Activated CD8-positive, alpha-beta memory T cell treated with anti-CD3 and anti-CD28 coated beads, Interleukin-2, amount 50 U/mL, for 48 hours (primary cell): ENCODE results near the gene FAM89B.
A peak's percentile ranks its signal among the peaks of the same experiment; 100 is the strongest.
"Not testable (repeated sequence)": the region's sequence is repeated elsewhere in the genome, so short reads cannot be mapped to it uniquely, and the experiment has no call there.

Experiments used
- DNase-seq: peaks from one replicate; pipeline ENCODE4 v3.0.0-alpha.2; 2020

Gene FAM89B

DNA sequence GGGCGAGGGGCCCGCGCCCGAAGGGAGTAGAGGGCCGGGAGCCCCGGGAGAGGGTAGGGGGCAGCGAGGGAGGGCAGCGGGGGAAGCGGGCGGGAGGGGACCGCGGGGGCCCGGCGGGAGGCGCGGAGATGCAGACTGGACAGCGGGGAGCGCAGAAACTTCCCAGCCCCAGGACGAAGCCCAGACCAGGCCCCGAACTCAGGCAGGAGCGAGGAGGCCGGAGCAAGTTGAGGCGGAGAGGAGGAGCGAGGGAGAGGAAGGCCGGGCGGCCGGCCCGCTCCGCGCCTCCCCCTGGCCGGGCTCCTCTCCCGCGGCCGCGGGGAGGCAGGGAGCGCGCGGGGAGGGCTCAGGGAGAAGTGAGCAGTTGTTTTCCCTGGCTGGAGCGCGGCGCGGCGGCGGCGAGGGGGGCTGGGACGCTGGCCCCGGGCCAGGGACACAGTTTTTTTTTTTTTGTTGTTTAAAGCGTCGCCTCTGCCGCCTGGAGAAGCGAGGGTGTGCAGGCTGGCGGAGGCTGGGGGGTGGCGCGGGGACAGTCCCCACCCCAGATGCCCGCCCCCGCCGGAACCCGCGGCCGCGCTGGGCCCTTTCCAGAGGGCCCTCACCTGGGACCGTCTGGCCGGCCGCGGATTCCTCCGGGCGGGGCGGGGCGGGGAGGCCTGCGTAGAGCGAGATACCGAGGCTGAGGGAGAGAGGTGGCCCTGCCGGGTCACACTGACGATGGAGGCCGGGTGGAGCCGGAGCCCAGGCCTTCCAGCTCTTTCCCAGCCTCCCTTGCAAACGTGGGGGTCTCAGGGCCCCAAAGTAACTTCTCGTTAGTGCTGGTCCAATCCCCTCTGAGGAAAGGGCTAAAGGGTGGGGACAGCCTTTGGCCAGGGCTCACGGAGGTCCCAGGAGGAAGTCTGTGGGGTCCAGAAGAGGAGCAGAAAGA, 14.1 kb upstream of the FAM89B start, which contains the start of gene LTBP3:
Gene LTBP3 (minus strand): TSS at position 358 of the 928 bp plus-strand sequence. CDS start 400 bp downstream, outside the sequence.
- no peak for DNase-seq

DNA sequence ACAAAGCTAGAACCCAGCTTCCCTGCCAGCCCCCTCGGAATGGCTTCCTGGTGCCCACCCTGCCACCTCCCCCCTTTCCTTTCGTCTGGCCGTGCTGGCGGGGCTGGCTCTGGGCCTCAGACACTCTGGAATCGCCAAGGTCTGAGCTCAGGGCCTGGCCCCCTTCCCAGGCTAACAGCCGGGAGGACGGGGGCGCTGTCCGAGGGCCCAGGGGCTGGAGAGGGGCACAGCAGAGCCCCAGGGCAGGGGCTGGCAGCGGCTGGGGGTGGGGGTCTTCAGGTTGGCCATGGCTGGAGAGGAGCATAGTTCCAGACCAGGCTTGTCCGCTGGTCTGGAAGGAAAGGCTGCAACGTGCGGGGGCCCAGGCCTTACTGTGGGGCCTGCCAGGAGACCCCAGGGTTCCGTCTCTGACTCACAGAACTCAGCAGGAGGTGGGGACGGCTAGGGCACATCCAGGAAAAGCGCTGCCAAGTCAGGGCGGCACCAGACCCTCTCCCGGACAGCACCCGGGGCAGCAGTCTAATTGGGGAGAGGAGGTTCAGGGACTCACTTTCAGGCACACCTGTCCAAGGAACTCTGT, 13.3 kb upstream of the FAM89B start:
- no peak for DNase-seq

DNA sequence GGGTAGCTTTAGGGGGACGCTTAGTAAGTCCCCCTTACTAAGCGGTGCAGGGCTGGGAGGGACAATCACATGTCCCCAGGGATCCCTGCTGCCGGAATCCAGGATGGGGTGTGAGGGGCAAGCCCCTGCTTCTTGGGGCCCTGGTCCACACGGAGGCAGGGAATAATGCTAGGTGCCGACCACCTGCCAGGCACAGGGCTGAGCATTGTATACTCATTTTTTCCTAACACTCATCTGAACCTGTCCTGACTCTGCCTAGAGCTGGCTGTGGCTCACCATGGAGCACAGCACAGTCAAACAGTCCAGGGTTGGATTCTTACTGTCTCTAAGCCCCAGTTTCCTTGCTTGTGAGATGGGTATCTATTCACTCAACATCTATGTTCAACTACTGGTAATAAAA, 12.8 kb upstream of the FAM89B start:
- DNase-seq = no peak

DNA sequence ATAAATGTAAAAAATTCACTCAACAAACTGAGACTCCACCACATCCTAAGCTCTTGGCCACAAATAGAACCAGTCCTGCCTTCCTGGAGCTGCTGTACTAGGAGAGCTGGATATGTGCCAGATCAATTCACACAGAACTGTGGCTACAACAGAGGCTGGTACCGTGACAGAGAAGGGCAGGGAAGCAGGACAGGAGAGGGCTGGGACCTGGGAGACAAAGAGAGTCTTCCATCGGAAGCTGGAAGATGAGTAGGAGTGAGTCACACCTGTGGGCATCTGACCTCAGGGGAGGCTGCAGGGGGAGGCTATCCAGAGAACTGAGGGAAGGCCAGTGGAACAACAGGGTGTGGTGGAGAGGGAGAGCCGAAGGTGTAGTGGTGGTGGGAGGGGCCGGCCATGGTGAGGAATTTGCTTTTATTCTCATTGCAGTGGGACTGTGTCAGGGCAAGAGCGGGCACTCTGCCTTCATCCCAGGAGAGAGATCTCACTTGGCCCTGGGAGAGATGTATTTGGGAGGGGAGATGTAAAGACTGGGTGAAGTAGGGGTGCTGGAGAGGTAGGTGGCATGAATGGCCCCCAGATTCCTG, 12.3 kb upstream of the FAM89B start:
- DNase-seq = no peak

DNA sequence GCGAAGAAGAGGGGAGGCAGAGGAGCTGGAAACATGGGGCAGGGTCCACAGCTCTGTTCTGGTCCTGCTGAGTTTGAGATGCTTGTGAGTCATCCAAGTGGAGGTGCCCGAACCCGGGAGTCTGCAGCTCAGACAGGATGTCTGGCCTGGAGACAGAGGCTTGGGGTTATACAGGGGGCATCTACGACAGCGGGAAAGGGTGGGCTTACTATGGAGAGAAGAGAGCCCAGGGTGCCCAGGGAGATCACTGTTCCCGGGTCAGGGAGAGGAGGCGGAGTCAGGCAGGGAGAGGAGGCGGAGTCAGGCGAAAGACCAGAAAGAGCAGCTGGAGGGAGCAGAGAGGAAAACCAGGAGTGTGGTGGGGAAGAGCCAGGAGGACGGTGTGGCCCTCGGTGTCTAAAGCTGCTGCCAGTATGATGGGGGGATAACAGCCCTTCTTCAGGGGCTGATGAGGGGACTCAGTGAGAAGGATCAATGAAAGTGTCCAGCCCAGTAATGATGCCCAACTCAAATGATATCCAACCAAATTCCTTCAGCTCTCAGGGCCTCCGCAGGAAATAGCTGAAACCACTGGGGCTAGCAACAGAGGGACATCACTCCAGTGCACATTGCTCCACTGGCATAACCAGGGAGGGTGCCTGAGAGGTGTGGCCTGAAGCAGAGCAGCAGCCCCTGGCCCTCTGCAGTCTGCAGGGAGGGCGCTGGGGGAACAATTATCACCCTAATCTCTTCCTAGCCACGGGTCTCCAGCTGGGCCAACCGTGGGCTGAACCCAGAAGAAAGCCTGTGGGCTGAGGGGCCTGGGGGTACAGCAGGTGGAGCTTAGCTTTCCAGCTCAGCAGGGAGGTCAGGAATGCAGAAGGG, 11.6 kb upstream of the FAM89B start:
- no peak for DNase-seq

DNA sequence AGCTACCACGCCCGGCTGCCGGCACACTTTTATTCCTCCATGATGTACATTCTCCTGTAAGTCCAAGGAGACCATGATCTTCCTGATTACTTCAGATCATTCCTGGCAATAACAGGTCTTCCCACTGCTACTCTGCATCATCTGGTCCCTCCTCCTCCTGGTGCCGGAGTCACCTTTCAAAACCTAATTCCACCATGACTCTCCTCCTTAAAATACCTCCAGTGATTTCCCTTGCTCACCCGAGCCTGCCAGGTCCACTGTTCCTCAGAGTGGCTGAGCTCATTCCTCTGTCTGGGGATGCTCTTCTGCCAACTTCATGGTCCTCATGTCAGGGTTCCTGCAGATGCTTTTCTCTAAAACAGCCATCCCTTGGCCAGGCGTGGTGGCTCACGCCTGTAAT, 10.3 kb upstream of the FAM89B start:
- DNase-seq = no peak

DNA sequence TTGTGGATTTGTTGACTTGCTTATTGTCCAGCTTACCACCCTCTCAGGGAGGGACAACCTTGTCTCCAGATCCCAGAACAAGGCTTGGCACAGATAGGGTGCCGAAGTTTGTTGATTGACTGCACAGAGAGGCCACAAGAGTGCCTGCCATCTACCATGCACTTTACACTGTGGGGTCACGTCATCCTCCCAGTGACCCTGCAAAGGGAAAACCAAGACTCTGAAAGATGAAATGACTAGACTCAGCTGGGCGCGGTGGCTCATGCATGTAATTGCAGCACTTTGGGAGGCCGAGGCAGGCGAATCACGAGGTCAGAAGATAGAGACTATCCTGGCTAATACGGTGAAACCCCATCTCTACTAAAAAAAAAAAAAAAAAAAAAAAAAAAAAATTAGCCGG, 9.6 kb upstream of the FAM89B start:
- no peak for DNase-seq

DNA sequence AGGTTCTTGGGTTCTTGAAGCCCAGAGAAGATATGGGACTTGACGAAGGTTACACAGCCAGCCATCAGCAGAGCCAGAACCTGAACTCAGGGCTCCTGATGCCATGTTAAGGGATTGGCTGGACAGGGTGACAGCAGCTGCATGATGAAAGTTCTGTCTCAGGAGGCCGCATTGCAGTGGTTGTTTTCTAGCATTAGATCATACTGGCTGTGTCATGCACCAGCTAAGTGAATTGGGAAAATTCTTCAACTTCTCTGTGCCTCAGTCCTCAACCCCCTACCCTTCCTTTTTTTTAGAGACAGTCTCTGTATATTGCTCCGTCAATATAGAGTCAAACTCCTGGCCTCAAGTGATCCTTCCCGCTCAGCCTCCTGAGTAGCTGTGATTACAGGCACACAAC, 8.7 kb upstream of the FAM89B start:
- no peak for DNase-seq

DNA sequence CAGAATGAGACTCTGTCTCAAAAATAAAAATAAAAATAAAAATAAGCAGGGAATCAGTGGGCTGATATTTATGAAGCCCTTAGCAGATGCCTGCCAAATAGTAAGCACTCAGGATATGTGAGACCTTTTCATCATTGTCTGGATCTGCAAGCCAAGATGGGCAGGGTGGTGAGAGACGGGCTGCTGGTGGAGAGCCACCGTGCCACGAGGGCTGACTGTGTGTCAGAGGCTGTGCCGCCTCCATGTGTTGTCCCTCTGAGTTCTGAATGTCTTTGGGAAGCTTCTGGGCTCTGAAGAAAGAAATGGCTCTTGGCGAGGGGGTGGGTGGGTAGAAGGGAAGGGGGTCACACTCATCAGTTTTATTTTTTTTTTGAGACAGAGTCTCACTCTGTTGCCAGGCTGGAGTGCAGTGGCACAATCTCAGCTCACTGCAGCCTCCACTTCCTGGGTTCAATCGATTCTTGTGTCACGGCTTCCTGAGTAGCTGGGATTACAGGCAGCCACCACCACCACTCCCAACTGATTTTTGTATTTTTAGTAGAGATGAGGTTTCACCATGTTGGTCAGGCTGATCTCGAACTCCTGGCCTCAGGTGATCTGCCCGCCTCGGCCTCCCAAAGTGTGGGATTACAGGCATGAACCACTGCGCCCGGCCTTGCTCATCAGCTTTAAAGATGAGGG, 7.3 kb upstream of the FAM89B start:
- not testable (repeated sequence) for DNase-seq

DNA sequence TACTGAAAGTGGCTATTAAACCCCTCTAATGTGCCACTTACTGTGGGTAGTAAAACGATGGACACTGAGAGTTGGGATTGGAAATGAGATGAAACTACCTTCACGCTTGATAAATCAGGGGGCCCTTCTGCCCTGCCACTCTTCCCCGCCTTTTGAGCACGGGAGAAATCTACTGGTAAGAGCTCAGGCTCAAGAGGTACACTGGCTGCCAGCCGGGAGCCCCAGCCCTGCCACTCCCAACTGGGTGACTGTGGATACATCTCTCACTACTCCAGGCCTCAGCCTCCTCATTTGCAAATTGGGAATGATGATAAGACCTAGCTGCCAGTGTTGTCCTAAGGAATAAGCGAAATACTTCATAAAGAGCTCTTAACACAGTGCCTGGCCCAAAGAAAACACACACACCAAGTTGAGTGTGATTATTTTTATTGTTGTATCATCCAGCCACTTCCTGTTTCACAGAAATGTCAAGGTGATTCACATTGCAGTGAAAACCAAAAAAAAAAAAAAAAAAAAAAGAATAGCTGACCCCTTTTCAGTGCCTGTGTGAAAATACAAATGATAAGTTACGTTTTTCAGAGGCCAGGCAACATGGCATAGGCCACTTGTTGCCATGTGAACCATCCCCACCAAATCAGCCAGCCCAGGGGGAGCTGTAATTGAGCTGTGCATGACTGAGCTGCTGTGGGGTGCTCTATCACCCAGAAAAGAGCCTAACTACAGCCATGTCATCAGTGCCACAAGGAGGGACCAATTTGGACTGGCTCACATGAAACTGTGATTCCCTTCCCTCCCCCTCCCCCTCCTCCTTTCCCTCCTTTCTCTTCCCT, 6.5 kb upstream of the FAM89B start:
- no peak for DNase-seq

DNA sequence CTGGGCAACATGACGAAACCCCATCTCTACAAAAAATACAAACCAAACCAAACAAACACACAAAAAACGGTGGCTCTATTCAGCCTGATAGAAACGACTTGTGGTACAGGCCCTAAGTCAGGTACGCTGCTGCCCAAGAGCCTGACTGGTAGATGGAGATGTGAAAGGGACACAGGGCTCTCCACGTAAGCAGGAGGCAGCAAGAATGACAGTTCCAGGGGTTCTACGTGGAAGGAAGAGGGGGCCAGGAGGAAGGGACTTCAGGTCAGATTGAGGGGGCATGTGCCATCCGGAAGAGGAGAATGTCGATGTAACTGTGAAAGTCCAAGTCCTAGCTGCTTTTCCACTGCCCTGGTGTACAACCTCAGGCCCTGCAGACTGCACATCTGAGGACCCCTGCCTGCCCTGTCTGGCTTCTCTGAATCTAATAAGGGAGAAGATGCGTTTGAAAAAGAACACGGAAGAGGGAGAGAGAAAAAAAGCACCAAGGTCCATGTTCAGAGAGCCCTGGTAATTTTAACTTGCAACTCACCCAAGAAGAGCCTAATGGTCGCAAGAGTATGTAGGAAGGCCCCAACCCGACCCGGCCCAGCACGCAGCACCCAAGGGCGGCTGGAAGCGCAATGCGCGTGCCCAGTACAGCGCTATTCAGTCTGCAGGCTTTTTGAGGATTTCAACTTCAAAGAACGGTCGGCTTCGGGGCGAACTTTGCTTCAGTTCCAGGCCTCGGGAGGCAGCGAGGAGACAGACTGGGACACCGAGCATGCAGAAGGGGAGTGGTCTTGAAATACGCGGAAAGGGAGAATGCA, 3.0 kb upstream of the FAM89B start:
- no peak for DNase-seq

DNA sequence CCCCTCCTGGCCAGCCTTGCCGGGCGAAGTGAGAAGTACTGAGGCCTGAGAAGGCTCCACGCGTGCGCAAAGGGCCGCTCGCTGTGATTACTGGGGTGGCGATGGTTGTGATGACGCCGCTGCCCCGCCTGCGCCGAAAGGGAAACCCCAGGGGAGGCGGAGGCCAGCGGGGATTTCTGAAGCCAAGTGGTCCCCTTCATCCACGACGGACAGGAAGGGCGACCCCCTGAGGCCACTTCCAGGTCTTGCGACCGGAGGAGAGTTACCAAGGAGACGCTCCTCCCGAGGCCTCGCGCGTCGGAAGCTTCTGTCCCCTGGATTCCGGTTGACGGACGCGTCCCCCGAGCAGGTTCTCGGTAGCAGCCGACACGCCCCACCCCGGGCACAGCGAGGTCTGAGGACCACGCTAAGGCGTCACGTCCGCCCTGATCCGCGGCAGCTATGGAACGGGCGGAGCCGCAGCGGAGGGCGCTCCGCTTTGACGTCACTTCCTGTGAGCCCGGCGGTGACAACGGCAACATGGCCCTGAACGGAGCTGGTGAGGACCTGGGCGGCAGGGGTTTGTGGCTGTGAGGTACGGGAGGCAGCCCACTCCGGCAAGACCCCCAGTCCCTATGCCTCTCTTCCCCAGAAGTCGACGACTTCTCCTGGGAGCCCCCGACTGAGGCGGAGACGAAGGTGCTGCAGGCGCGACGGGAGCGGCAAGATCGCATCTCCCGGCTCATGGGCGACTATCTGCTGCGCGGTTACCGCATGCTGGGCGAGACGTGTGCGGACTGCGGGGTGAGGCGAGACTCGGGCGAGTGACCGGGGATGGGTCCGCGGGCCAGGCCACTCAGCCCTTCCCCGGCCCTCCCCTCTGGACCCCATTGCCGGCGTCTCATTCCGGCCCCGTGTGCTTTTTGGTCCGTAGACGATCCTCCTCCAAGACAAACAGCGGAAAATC, 2.1 kb upstream of the FAM89B start, which contains the start of gene ZNRD2:
Gene ZNRD2 (plus strand): TSS at position 505 of the 946 bp plus-strand sequence. CDS start 15 bp downstream, at position 520.
- peak; percentile 98 for DNase-seq

DNA sequence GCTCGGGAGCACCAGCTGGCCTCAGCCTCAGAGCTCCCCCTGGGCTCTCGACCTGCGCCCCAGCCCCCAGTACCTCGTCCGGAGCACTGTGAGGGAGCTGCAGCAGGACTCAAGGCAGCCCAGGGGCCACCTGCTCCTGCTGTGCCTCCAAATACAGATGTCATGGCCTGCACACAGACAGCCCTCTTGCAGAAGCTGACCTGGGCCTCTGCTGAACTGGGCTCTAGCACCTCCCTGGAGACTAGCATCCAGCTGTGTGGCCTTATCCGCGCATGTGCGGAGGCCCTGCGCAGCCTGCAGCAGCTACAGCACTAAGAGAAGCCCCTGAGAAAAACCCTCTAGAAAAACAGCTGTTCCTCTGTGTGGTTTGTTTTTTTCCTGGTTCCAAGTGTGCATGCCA, 918 bp upstream of the FAM89B start:
- DNase-seq = no peak

DNA sequence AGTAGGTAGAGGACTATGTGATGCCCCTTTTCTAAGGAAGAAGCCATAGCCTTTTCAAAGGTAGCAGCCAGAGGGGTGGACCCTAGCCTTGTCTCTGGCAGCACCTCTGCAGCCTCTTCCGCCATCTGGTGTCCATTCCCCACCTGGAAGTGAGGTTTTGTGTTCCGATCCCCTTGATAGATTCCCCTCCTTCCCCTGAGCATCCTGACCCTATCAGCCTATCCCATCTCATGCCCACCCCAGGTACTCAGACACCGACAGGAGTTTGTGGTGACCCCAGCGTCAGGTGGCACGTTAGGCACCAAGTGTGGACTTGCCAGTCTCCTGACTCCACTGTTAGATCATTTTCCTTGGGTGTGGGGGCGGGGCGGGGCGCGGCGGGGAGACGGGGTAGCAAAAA, 398 bp upstream of the FAM89B start:
- DNase-seq = no peak

DNA sequence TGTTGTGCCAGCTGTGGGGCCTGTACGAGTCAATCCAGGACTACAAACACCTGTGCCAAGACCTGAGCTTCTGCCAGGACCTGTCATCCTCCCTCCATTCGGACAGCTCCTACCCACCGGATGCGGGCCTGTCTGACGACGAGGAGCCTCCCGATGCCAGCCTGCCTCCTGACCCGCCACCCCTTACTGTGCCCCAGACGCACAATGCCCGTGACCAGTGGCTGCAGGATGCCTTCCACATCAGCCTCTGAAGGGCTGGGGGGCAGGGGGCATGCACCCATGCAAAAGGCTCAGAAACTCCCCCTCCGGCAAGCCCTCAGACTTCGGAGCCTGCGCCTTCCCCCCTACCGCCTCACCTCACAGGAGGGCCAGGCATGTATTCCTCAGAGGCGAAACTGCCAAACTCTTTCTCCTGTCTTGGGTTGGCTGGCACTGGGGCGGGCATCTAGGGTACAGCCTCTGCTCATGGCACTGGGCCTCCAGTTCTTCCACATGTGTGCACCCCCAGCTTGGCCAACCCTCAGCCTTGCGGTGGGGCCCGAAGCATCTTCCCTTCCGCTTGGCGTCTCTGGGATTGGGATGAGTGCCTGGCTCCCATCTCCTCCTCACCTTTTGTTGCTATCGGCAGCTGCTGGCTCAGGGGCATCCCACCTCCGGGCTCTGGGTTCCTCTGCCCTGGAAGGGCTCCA, 1.2 kb downstream of the FAM89B start:
- DNase-seq = no peak

DNA sequence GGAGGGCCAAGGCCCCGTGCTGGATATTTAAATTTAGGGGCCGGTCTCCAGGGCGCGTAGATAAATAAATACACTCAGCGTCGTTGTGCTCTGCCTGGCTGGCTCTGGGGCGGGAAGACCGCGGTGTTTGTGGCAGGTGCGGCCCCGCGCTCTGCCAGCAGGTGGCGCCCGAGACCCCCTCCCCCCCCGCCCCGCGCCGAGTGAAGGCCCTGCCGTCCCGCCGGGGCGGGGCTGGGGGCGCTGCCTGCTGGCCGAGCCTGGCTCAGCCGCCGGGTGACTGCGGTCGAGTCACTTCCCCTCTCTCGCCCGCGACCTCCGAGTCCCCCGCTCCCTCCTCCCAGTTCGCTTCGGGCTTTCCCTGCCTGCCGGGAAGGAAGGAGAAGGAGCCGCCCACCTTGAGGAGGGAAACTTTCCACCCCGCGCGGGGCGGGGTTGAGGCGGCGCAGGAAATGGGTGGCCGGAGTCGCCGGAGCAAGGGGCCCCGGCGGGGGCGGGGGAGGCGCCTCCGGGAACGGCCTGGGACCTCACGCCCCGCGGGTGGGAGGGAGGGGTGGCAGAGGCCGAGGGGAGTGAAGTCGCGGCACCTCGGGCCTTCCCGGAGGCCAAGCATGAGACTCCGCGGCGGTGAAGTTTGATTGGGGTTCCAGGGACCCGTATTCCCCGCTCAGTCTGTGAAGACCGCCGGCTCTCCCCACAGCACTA, 1.9 kb downstream of the FAM89B start:
- DNase-seq = peak; percentile 95

DNA sequence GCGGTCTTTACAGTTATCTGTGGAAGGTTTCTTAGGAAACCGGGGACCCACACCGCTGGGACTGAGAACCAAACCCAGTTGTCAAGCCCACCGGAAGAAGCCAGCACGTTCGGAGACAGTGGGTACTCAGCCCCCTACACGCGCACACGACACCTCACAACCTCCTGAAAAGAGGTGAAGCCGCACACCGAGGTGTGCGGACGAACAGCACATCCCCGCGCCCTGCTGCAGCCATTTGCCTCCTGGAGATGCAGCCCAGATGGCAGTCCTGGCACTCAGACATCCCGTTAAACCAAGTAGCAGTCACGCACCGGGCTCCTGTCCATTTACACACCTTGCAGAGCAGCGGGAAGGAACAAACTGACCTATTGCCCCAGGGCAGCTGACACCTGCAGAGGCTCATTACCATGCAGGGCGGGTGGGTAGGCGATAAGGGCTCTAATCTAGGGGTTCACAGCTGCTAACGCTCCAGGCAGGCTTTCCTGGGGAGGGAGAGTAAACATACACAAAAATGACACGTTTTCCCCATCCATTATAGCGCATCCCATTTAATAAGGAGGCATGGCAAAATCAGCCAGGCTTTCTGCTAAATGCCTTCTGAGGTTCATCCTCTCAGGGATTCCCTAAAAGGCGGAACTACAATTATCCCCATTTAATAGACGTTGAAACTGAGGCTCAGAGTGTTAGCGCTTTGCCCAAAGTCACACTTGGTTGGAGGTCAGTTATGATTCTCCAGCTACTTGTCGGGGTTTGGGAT, 2.7 kb downstream of the FAM89B start:
- no peak for DNase-seq
